ENCODE data around the gene PTGDR2.

PTGDR2 gene

GRCh38 chr11:60855726-60856633 is at the start of gene PTGDR2:
TSS of gene PTGDR2 (minus strand) at chr11:60855950. CDS start at chr11:60853722, 2,228 bp downstream.
- no peak within 1 kb of the TSS for H3K4me3 Mint-ChIP-seq

DNA sequence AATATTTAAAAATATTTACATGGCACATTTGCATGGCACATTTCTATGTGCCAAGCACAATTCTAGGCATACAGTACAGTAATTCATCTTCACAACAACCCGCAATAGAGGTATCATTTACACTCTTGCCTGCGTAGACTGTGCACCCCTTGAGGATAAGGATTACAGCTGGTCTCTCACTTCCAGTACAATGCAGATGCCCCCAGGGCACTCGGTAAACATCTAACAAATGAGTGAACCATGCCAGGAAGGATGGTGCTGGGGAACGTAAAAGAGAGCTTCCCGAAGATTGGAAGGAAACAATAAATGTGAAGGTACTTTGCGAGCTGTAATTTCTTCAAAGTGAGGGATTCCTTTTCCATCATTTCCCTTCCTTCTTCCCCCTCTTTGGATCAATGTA is 49.3 kb upstream of the PTGDR2 start:
- Mint-ChIP-seq H3K4me3 (peak overlapping the region; percentile 87), H3K27ac (peak overlapping the region; percentile 75)

More at GRCh38 chr11:60855726-60856633, at the start of gene PTGDR2:
- H3K27me3 Mint-ChIP-seq (ENCODE audit: low read depth) = no peaks in the 10 kb centered on the region
- no peak within 1 kb of the TSS for H3K27ac Mint-ChIP-seq
- H3K36me3 Mint-ChIP-seq (ENCODE audit: low read depth) = peaks cover 5% of the 10 kb centered on the region
- H3K4me1 Mint-ChIP-seq (ENCODE audit: low read depth) = peaks cover 15% of the 10 kb centered on the region
- no peaks in the 10 kb centered on the region for H3K9me3 Mint-ChIP-seq

DNA sequence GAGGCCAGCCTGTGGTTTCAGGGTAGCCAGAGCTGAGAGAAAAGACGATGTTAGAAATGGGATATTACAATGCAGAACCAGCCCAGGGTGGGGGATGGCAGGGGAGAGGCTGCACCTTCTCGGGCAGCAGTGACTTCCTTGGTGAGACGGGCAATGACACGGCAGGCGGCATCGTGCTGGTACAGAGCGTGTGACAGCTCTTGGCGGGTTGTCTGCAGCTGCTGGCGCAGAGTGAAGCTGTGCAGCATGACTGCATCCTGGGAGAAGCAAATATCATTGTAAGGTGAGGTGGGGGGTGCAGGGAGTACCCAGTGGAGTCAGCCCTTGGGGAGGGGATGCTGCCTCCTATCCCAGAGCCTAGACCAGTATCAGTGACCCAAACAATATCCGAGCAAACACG is 46.9 kb upstream of the PTGDR2 start:
- Mint-ChIP-seq H3K36me3 (ENCODE audit: low read depth) (peaks cover 45% of the 10 kb centered on the region), H3K27ac (no peak overlapping the region), H3K27me3 (ENCODE audit: low read depth) (no peaks in the 10 kb centered on the region), H3K4me1 (ENCODE audit: low read depth) (peaks cover 28% of the 10 kb centered on the region), H3K4me3 (no peak overlapping the region), H3K9me3 (no peaks in the 10 kb centered on the region)

More for the DNA sequence above, 49.3 kb upstream of the PTGDR2 start:
- Mint-ChIP-seq H3K9me3 (no peaks in the 10 kb centered on the region), H3K4me1 (ENCODE audit: low read depth) (peaks cover 30% of the 10 kb centered on the region), H3K27me3 (ENCODE audit: low read depth) (peaks cover 9% of the 10 kb centered on the region), H3K36me3 (ENCODE audit: low read depth) (peaks cover 26% of the 10 kb centered on the region)

DNA sequence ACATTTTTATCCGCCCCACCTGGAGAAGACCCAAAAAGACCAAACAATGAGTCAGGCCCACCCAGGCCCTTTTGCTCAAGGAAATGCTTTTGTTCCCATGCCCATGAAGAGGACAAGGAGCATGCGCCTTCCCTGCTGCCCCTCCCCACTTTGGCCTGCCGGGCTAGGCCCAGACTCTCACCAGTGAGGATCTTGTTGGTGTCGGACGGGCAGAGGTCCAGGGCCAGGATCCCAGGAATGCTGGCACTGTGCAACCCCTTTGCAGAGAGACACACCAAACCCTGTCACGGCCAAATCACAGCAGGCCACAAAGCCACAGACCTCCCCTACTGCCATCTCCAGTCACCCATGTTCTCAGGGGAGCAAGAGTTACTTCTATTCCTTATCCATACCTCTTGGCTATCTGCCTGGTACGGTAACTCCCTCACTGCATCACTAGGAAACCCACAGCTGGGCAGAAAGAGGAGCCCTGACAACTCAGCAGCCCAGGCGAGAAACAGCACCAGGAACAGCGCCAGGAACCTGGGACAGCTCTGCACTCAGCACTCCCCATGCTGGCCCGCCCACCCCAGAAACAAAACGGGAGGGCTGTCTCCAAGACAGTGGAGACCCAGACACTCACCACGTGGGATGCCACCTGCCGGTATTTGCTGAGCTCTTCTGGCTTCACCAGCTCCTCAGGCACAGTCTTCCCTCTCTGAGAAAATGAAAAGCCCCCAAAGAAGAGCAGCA is 45.1 kb upstream of the PTGDR2 start:
- peaks cover 19% of the 10 kb centered on the region for H3K4me1 Mint-ChIP-seq (ENCODE audit: low read depth)
- H3K27ac Mint-ChIP-seq = no peak overlapping the region
- peaks cover 52% of the 10 kb centered on the region for H3K36me3 Mint-ChIP-seq (ENCODE audit: low read depth)

DNA sequence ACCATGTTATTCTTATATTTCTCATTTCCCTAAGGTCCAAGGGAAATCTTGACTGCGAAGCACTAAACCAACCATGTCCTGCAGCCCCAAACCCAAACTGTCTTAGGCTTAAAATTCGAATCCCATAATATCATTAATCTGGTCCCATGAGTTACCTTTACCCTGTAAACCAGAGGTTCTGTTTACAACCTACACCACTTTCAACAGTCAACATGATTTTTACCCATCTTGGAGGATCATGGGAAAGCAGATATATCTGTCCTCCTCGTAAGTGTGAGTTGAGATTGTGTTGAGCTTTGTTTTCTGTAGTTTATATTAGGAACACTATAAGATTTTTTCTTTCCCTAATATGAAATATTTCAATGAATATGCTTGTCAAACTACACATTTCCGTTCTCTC is 44.2 kb upstream of the PTGDR2 start:
- no peaks in the 10 kb centered on the region for H3K27me3 Mint-ChIP-seq (ENCODE audit: low read depth)
- peaks cover 12% of the 10 kb centered on the region for H3K4me1 Mint-ChIP-seq (ENCODE audit: low read depth)
- no peaks in the 10 kb centered on the region for H3K9me3 Mint-ChIP-seq
- H3K4me3 Mint-ChIP-seq = no peak overlapping the region
- H3K36me3 Mint-ChIP-seq (ENCODE audit: low read depth) = peaks cover 57% of the 10 kb centered on the region
- H3K27ac Mint-ChIP-seq = no peak overlapping the region

More for the DNA sequence above, 45.1 kb upstream of the PTGDR2 start:
- no peaks in the 10 kb centered on the region for H3K27me3 Mint-ChIP-seq (ENCODE audit: low read depth)
- H3K4me3 Mint-ChIP-seq = no peak overlapping the region
- no peaks in the 10 kb centered on the region for H3K9me3 Mint-ChIP-seq

- H3K9me3 Mint-ChIP-seq = no peaks in the 10 kb centered on the region
- peaks cover 10% of the 10 kb centered on the region for H3K4me1 Mint-ChIP-seq (ENCODE audit: low read depth)
- H3K27me3 Mint-ChIP-seq (ENCODE audit: low read depth) = no peaks in the 10 kb centered on the region
- peaks cover 59% of the 10 kb centered on the region for H3K36me3 Mint-ChIP-seq (ENCODE audit: low read depth)
- peak overlapping the region; percentile 36 for H3K27ac Mint-ChIP-seq
- H3K4me3 Mint-ChIP-seq = no peak overlapping the region
Measured at GRCh38 chr11:60899046-60899936, 43.5 kb upstream of the PTGDR2 start.

- no peak overlapping the region for H3K4me3 Mint-ChIP-seq
- H3K27me3 Mint-ChIP-seq (ENCODE audit: low read depth) = no peaks in the 10 kb centered on the region
- peak overlapping the region; percentile 69 for H3K27ac Mint-ChIP-seq
Measured at GRCh38 chr11:60897496-60897895, 41.7 kb upstream of the PTGDR2 start.

GRCh38 chr11:60895687-60896086 is 39.9 kb upstream of the PTGDR2 start:
- H3K4me1 Mint-ChIP-seq (ENCODE audit: low read depth) = peaks cover 2% of the 10 kb centered on the region
- H3K36me3 Mint-ChIP-seq (ENCODE audit: low read depth) = peaks cover 53% of the 10 kb centered on the region
- no peak overlapping the region for H3K4me3 Mint-ChIP-seq
- H3K9me3 Mint-ChIP-seq = no peaks in the 10 kb centered on the region
- H3K27me3 Mint-ChIP-seq (ENCODE audit: low read depth) = no peaks in the 10 kb centered on the region
- H3K27ac Mint-ChIP-seq = no peak overlapping the region

More at GRCh38 chr11:60897496-60897895, 41.7 kb upstream of the PTGDR2 start:
- H3K4me1 Mint-ChIP-seq (ENCODE audit: low read depth) = peaks cover 2% of the 10 kb centered on the region
- no peaks in the 10 kb centered on the region for H3K9me3 Mint-ChIP-seq
- peaks cover 55% of the 10 kb centered on the region for H3K36me3 Mint-ChIP-seq (ENCODE audit: low read depth)

- Mint-ChIP-seq H3K27ac (peak overlapping the region; percentile 55), H3K9me3 (no peaks in the 10 kb centered on the region), H3K4me1 (ENCODE audit: low read depth) (peaks cover 2% of the 10 kb centered on the region), H3K36me3 (ENCODE audit: low read depth) (peaks cover 38% of the 10 kb centered on the region), H3K27me3 (ENCODE audit: low read depth) (no peaks in the 10 kb centered on the region), H3K4me3 (no peak overlapping the region)
Measured at GRCh38 chr11:60891103-60891741, 35.5 kb upstream of the PTGDR2 start.

- H3K9me3 Mint-ChIP-seq = no peaks in the 10 kb centered on the region
- H3K4me1 Mint-ChIP-seq (ENCODE audit: low read depth) = peaks cover 2% of the 10 kb centered on the region
- no peaks in the 10 kb centered on the region for H3K27me3 Mint-ChIP-seq (ENCODE audit: low read depth)
- peaks cover 33% of the 10 kb centered on the region for H3K36me3 Mint-ChIP-seq (ENCODE audit: low read depth)
- no peak overlapping the region for H3K27ac Mint-ChIP-seq
- H3K4me3 Mint-ChIP-seq = no peak overlapping the region
Measured at GRCh38 chr11:60890696-60891095, 34.9 kb upstream of the PTGDR2 start.

GRCh38 chr11:60889869-60890311 is 34.1 kb upstream of the PTGDR2 start:
- no peak overlapping the region for H3K4me3 Mint-ChIP-seq
- peaks cover 26% of the 10 kb centered on the region for H3K36me3 Mint-ChIP-seq (ENCODE audit: low read depth)
- peaks cover 2% of the 10 kb centered on the region for H3K4me1 Mint-ChIP-seq (ENCODE audit: low read depth)
- no peaks in the 10 kb centered on the region for H3K9me3 Mint-ChIP-seq
- H3K27ac Mint-ChIP-seq = no peak overlapping the region
- no peaks in the 10 kb centered on the region for H3K27me3 Mint-ChIP-seq (ENCODE audit: low read depth)

GRCh38 chr11:60887556-60887955 is 31.8 kb upstream of the PTGDR2 start:
- Mint-ChIP-seq H3K4me1 (ENCODE audit: low read depth) (no peaks in the 10 kb centered on the region), H3K36me3 (ENCODE audit: low read depth) (peaks cover 21% of the 10 kb centered on the region), H3K27ac (no peak overlapping the region), H3K27me3 (ENCODE audit: low read depth) (no peaks in the 10 kb centered on the region), H3K4me3 (no peak overlapping the region), H3K9me3 (no peaks in the 10 kb centered on the region)

DNA sequence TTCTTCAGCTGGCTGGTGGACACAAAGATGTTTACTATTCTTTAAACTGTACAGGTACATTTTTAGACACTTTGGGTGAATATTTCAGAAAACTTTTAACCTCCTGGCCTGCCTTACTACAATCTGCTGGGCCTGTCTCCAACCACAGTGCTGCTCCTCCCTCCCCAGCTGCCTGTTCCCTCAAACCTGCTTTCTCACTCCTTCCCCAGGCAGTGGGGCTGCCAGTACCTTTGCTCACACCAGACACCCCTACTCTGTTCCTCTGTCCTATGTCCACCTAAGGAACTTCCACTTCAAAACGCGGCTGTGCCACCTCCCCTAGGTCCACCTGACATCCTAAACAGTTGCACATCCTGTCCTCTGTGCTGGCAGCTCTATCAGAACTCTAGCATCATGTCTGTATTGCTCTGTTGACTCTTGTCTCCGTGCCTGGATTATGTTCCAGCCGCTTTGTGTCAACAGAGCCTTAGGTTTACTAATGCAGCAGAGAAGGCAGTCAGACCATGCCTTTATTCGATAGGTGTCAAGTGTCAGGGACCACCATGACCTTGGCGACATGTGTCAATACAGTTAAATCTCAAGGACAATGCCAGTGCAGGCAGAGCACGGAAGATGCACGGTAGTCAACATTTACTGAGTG is 25.0 kb upstream of the PTGDR2 start:
- Mint-ChIP-seq H3K4me3 (no peak overlapping the region), H3K36me3 (ENCODE audit: low read depth) (peaks cover 15% of the 10 kb centered on the region), H3K27ac (no peak overlapping the region), H3K4me1 (ENCODE audit: low read depth) (no peaks in the 10 kb centered on the region), H3K9me3 (no peaks in the 10 kb centered on the region), H3K27me3 (ENCODE audit: low read depth) (no peaks in the 10 kb centered on the region)

All from T-helper 1 cell treated with Interleukin-12 subunit alpha and Interleukin-12 subunit beta and Interleukin-4 antibody, amounts not matched to agents 30 μg/mL and 1 μg/mL, for 36 hours (primary cell).